ENCODE measurements around the gene SIRT7.

GRCh38 chr17:81871387-81872230, 46.4 kb downstream of the SIRT7 start:
- TF ChIP-seq CTCF (IDR thresholded peaks at IDR 0.05) (peak in 2 of 6 experiments; percentile 35 to 46), POLR2A (IDR thresholded peaks at IDR 0.05) (peak; percentile 88 to 91)

Measured in adrenal gland (tissue), 5 donors.